SKM-1 (cell line): Measurements from ENCODE around the gene CCDC102B.
"Not testable (repeated sequence)": the region's sequence is repeated elsewhere in the genome, so short reads cannot be mapped to it uniquely, and the experiment has no call there.

Experiments
- DNase-seq: peaks from one replicate; lab custom pipeline; 2025; ENCODE audit not compliant: unreplicated experiment; lab: John Stamatoyannopoulos, UW

CCDC102B gene

DNA sequence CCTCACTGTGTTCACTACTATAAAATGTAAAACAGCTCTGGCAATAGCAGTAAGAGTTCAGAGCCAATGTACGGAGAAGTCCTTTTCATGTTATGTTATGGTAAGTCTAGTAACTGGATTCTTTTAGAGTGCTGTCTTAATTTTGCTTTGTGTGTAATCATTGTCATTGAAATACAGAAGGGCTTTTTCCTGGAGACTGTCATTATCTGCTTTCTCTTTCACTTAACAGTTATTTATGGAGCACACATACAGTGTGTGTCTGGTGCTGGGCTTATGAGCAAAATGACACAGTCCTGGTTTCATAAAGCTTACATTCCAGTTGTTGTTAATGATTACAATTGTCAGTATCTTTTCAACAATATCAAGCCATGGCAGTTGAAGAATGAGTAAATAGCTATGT, 95.5 kb downstream of the CCDC102B start:
- DNase-seq: no peak

DNA sequence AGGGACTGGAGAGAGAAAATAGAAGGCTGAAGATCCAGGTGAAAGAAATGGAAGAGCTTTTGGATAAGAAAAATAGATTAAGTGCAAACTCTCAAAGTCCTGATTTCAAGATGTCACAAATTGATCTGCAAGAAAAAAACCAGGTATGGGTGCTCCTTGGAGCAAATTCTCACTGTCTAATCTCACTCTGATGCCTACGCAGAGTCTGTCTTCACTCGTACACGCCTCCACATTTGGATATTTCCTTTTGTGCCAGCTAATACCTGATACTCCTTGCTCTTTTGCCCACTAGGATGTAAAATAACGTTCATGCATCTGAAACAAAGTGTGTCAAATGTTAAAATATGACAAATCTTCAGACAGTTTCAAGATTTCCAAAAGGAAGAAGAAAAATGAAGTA, 99.4 kb downstream of the CCDC102B start:
- no peak for DNase-seq

DNA sequence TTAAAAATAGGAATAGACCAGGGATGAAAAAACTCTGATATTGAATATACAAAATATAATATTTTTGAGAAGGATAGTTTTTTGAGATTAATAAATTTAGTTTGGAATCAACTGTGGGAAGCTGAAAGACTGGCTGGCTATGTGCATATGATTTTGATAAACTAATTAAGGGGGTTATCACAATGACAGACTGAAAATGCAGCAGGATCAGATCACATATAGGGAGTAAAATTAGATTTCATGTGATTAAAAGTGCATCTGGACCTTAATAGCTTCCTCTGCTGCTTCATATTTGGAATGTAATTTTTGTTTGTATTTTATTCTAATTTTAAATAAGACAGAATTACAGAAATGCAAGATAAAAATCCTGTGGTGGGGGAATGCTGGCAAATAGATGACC, 111.7 kb downstream of the CCDC102B start:
- no peak for DNase-seq

- DNase-seq: no peak
These were observed 117.2 kb downstream of the CCDC102B start for GRCh38 chr18:68915061-68915460.

DNA sequence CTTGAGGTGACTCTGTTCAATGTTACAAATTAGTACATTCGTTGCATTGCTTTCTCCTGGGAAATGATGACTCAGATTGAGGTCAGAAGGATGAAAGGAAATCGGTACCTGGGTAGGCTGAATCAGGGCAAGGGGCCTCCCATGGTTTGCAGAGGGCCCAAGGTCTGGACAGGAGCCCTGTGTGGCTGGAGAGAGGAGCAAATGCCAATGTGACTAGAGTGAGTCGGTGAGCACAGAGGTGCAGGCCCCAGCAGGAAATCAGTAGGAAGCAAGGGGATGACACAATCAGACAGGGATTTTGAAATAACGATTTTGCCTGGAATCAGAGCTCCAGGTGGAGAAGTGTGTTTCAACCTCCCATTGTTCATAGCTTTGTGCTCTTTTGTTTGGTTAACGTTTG, 118.9 kb downstream of the CCDC102B start:
- no peak for DNase-seq

- no peak for DNase-seq
These were observed 120.3 kb downstream of the CCDC102B start for GRCh38 chr18:68918216-68918615.

DNA sequence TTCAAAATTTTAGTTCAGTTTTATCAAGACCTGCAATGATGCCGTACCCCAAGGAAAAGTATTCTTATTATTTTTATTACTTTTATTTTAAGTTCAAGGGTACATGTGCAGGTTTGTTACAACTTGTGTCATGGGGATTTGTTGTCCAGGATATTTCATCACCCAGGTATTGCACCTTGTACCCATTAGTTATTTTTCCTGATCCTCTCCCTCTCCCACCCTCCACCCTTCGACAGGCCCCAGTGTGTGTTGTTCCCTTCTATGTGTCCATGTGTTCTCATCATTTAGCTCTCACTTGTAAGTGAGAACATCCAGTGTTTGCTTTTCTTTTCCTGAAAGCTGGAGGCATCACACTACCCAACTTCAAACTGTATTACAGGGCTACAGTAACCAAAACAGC, 122.0 kb downstream of the CCDC102B start:
- DNase-seq: no peak

DNA sequence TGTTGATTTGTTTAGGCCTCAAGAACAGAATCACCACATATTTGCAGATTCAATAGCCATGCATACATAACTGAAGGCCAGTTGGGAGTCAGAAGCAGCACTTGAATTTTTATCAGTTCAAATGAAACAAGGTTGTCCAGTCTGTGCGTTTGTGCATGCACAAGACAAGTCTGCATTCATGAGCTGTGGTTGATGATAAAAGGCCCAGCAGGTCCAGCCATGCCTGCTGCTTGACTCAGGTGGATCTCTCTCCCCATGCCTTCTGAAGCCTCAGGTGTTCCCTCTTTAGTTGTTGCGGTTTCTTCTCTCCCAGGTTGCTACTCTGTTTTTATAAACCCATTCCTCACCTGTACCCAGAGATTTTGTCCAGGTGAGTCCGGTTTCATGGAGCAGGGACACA, 124.5 kb downstream of the CCDC102B start:
- DNase-seq: no peak

DNA sequence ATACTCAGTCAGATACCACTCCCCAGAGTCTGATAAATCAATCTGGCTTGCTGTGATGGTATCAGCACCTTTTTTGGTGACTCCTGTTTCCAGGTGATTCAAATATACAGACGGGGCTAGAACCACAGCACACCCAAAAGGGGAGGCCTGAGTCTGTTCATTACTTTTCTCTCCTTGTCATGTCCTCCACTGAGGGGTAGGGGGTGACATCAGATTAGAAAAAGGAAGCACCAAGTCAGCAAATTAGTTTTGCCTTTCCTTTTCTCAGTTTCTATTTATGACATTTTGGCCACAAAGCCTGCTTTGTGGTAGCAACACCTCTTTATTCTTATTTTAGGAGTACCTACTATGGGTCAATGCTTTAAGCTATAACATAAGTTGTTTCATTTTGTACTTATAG, 127.4 kb downstream of the CCDC102B start:
- no peak for DNase-seq

GRCh38 chr18:68928762-68929675, 131.1 kb downstream of the CCDC102B start:
- DNase-seq: no peak

DNA sequence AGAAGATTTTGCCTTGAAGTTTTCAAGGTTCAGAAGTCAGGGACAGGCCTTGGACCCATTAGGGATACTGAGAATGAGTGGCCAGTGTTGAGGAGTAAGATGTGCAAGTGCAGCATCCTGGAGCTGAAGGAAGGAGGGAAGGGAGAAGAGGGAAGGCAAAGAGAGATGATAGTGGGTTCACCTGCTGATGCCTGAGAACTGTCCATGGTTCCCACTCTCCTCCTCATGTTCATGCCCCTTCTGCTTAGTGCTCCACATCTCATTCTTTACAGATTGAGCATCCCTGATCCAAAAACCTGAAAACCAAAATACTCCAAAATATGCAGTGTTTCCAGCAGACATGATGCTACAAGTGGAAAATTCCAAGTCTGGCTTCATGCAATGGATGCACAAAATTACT, 137.8 kb downstream of the CCDC102B start:
- DNase-seq: no peak

DNA sequence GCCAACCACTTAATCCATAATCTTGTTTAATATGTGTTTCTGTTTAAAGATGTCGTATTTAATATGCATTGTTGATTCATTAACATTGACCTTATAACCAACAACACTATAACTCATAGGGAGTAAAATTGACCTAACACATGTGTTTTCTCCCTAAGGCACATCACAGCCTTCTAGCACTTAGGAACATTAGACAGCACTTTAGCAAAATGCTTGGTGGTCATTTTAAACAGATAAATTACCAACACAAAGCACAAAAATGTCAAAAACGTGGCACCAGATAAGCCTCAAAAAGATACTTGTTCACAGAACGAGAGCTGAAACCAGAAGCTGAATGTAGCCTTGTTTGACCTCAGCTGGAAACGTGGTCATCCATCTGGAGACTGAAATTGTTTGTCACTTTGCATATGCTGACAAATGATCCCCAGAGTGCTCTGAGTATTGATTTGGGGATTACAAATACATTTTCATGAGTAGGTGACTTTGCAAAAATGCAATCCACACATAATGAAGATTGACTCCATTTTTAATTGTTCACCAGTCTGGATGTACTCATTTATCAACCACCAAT, 139.2 kb downstream of the CCDC102B start:
- no peak for DNase-seq

- no peak for DNase-seq
These were observed 142.2 kb downstream of the CCDC102B start for GRCh38 chr18:68940039-68940438.

GRCh38 chr18:68940754-68941153, 142.9 kb downstream of the CCDC102B start:
- no peak for DNase-seq

- no peak for DNase-seq
These were observed 144.3 kb downstream of the CCDC102B start for GRCh38 chr18:68942230-68942629.

GRCh38 chr18:68943861-68944260, 146.0 kb downstream of the CCDC102B start:
- not testable (repeated sequence) for DNase-seq

GRCh38 chr18:68944330-68944729, 146.4 kb downstream of the CCDC102B start:
- DNase-seq: no peak

DNA sequence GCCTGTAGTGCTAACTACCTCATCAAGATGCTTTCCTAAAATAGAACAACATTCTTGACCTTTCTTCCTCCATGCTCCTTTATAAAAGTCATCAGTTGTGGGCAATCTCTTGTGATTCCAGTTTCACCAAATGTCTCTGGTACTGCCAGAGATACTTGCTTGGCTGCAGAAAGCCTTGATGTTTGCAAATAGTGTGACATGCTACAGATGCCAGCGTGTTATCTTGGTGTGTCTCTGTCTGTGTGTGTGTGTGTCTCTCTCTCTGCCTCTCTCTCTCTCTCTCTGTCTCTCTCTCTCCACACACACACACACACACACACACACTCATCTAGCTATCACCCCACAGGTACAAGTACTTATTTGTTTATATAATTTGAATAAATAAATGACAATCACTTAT, 146.9 kb downstream of the CCDC102B start:
- no peak for DNase-seq

GRCh38 chr18:68948622-68949021, 150.7 kb downstream of the CCDC102B start:
- no peak for DNase-seq

GRCh38 chr18:68954738-68955137, 156.9 kb downstream of the CCDC102B start:
- DNase-seq: no peak

DNA sequence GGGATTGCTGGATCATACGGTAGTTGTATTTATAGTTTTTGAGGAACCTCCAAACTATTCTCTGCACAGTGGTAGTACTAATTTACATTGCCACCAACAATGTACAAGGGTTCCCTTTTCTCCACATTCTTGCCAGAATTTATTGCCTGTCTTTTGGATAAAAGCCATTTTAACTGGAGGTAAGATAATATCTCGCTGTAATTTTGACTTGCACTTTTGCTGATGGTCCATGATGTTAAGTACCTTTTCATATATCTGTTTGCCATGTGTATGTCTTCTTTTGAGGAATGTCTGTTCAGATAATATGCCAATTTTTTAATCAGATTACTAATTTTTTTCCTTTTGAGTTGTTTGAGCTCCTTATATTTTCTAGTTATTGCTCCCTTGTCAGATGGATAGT, 158.8 kb downstream of the CCDC102B start:
- DNase-seq: no peak

DNA sequence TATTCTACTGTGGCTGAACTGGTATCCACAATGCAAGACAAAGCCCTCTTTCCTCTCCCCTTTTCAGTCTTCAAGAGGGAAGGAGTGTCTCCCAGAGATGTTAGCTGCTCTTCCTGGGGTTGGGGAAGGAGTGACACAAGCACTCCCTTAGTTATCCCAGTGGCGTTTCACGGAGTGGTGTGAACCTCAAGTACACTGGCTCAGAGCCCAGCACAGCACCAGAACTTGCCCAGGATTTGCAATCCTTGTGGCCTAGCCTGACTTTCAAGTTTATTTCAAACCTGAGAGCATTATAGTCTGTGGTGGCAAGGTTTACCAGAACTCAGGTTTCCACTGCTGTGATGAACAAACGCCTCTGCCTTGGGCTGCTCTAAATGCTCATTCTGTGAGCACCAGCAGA, 162.5 kb downstream of the CCDC102B start:
- DNase-seq: no peak

DNA sequence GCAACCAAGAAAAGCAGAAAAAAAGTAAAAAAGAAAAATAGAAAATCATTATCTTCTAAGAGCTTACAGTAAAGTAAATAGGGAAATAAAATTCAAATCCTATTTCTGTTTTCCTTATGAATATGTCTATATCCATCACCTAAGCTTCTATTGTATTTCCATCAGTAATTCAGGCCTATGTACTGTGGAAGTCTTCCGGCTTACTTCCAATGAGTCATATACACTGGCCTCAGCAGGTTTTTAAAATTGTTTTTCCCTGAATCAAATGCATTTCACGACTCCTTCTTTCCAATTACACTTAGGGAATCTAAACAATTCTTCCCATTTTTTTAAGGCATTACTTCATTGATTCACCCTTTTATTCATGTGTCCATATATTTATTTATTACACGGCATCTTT, 164.7 kb downstream of the CCDC102B start:
- no peak for DNase-seq
